NOMO-1 (cell line): Measurements from ENCODE around the gene TCF4.

Experiments
- DNase-seq, 2 experiments: peaks; one replicate each; lab custom pipeline; 2025; ENCODE audit not compliant: unreplicated experiment in 2 of 2; lab: John Stamatoyannopoulos, UW

Gene TCF4

DNA sequence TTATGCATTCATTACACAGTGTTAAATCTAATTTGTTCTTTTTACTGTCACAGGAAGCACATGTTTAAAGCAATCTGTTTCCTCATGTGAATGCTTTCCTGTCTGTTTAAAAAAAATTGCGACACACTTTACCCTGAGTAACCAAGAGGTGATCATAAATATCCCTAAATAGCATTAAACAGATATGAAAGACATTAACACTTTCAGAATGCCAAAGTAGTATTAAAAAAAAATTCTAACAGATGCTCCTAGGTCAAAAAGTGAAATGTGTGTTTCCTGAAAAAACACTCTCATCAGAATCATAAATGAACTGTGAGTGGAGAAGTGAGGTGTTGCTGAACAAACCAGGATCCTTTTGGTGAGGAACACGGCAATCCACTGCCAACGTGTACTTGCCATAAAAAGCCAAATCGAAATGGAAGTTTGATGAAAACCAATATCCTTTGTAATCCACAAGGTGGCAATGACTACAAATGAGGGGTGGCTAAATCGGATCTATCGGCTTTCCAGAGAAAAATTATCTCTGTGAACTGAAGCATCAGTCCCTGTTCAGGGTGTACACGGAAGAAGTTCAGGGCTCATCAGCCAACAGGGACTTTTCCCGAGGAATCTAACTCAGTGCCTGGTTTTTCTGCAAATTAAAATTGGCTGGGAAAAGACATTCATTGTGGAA lies 248.9 kb downstream of the TCF4 start:
- DNase-seq: peak; percentile 11 to 73

DNA sequence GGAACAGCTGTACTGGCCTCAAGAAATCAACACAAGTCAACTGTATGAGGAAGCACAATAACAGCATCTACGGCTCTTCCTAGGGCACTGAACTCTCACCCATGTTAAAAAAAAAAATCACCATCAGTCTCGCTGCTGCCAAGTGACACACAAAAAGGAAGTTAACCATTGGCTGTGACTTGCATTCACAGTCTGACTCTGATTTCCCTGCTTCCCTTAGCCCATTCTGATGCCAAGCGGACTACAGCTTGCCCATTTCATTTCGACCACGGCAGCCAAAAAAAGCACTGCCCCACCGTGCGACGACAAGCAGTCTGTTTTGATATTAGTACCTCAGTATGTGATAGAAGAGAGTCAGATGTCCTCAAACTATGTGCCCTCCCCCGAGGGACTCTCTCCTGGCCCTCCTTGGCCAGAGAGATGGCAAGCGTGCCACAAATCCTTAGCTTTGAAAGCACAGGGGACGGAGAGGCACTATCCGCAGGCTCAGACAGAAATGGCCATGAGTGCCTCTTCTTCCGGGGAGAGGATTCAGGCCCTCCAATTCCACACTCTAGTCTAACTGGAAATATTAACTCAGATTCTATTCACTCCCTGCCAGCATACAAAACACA lies 250.0 kb downstream of the TCF4 start:
- peak; percentile 1 to 57 for DNase-seq

DNA sequence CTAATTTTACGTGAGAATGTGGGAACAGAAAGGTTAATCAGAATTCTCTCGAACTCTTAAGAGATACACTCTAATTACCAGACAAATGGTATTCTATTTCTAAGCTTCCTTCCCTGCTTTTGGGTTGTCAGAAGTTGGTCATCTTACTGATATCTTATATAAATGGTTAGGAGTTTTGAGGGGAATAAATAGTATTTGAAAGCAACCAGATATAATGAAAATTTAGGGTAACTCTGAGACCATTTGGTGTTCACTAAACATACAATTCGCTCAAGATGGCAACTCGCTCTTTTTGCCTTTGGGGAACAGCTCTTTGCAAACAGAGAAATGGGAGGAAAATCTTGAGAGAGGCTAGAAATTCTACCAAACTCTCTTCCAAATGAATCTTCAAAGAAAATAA lies 250.9 kb downstream of the TCF4 start:
- DNase-seq: no peak

DNA sequence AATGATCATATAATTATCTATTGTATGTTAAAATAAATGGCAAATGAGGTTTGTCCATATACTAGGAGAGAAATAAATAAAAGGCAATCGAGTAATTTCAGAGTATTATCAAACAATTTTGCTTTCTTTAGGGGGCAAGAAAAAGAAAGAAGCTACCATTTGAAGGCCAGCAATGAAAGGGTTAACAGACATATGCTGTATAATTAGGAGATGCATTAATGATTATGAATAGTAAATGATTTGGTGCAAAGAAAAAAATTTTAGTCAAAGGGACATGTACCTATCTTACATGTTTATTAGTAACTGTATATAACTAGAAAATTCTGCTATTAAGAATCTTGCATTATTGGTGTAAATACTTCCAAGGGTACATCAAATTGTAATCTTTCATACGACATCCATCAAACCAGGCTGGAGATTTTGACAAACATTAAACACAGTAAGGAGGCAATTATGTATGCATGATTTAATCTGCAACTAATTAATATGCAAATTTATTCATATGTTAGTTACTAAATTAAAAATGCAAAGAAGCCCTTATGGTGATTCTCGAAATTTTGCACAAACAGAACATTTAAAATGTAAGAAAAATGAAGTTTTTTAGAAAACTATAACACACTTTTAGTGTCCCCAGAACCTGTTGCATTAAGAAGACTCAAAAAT lies 251.4 kb downstream of the TCF4 start:
- DNase-seq: no peak

DNA sequence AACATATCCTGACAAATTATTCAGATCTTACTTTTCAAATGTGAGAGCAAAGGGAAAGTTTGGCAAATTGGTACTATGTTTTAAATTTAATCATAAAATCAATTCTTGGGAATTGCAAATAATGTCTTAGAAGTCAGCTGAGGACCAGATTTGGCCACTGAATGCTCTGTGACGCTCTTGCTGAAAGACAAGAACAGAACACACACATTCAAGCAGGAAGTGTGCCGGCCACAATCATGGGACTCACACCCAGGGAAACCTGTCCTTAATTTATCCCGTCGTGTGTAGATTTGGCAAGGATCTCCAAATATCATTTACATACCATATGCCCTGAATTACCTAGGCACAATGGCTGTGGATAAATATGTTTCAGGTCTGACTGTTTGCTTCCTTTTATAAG lies 253.1 kb downstream of the TCF4 start:
- no peak for DNase-seq

DNA sequence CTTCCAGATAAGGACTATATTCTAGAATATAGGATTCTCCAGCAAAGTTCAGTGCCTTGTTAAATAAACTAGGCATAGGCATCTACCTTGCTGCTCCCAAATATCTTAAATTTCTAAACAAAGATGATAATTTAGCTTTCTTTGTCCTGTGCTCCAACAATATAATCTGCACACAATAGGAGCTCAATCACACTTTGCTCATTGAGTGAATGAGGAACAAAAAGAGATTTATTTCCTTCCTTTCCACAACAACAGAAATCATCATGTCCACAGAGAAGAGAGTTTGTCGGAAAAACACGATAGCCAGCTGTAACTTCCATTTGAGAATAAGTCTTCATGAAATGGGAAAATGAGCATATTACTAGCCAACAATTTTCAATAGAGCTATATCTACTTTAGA lies 256.7 kb downstream of the TCF4 start:
- no peak for DNase-seq

DNA sequence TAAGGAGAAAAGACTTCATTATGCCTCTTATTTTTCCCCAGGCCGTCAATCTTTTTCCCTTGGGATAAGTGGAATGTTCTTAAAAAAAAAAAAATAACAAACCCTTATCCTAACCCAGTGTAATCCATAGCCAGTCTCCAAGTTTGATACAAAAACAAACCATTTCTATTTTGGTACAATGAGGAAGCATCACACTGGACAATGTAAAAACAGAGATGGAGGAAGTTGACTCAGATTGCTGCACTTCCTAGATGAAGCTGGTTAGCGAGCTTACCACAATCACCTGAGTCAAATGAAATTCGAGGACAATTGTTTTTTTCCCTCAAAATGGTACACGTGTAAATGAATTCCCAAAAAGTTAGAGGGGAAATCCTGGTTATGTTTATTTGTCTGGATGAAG lies 259.7 kb downstream of the TCF4 start:
- peak in 1 of 2 experiments; percentile 77 for DNase-seq

DNA sequence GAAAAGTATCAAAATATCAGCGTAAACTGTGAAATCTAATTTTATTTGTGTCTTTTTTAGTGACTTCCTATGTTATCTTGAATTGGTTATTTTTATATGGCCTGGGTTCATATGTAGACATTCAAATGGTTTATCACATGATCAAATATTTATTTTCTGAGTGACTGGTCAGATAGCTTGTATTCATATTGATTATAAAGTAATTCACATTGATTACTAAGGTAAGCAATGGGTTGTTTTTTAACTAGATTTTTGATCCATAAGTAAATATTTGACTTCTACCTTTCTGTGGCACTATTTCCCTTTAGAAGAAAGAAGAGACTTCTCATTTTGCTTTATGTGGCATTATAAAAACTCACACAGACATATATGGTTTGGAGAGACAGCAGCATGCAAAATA lies 260.5 kb downstream of the TCF4 start:
- DNase-seq: no peak

DNA sequence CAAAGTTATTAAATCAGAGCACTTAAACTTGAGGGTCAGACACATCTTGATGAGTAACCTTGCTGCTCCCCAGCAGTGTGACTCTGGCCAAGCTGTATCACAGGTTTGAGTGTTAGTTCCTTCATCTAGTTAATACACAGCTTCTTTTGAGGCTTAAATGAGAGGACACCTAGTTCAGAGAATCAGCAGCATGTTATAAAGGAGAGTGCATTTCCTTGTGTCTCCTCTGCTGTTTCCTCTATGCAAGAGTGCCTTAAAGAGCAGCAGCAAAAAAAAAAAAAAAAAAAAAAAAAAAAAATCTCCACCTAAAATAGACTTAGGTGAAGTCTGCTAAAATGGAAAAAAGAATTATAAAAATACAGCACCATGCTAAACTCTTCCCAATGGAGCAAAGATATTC lies 261.9 kb downstream of the TCF4 start:
- DNase-seq: no peak

DNA sequence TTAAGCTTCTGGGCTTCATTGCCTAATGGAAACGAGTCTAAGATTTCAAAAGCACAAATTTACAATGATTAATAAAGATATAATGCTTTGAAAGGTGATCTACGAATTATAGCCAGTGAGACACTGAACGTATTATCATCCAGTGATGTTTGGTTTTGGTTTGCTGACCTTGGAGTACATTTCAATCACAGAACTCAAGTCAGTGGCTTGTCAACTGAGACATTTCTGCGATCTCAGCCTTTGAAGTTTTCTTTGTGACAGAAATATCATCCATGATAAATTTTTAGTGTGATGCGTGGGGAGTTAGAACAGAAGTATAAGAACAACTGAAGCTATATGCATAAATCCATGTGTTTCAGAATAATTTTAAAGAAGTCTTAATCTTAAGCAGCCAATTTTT lies 263.8 kb downstream of the TCF4 start:
- no peak for DNase-seq

DNA sequence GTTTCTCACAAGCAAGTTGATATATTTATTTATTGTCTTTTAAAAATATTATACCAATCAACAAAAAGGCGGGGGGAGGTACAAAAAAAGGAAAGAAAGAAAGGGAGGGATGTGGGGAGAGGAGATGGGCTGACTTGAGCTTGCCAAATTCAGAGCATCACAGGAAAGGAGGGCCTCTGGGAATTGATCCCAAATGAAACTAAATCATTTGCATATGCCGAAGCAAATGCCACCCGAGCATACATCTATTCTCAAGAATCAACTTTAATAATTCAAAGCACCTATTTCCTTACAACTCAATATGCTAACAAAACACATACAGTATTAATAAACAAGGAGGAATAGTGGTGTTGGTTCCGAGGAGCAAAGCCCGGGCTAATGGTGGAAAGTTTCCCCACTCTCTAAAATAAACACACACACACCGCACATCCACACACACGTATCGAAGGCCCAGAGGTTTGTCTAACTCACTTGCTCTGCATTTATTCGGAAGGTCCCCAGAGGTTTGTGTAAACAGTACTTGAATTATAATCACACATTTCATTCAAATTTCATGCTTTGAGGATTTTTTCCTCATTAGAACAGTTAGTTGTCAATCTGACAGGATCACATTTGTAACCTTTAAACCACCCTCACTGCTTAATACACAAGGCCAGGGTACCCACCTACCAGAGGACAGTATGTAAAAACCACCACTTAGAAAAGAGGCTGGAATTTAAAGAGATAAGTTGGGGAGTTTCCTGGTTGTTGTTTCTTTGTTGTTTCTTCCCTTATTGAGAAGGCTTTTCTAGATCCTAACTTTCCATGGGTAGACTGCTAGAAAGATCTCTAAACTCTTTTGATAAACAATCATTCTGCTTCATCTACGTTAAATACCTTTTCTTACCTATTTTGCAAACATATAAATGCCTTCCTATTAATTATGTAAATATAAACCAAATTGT lies 264.7 kb downstream of the TCF4 start:
- no peak for DNase-seq

DNA sequence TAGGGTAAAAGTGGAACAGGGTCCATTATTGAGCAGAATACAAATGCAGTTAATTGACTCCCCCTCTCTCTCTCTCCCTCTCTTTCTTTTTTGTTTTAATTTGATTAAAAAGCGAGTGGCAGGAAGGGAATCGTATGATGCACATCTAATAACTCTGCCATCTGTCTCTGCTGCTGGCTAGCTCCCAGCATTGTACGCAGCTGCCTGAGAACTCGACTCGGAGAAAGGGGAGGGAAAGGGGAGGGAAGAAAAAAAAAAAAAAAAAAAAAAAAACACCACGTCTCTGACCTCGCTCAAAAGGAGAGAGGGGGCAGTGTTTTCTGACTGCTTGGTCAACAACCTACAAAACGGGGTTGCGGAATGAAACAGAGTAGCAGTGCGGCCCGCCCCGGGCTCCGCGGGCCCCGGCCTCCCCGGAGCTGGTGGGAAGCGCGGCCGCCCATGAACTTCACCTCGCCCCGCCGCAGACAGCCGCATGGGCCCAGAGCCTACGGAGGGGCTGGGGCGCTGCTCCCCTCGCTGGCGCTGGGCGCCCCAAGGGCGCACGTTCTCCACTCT lies 265.7 kb downstream of the TCF4 start:
- no peak for DNase-seq

DNA sequence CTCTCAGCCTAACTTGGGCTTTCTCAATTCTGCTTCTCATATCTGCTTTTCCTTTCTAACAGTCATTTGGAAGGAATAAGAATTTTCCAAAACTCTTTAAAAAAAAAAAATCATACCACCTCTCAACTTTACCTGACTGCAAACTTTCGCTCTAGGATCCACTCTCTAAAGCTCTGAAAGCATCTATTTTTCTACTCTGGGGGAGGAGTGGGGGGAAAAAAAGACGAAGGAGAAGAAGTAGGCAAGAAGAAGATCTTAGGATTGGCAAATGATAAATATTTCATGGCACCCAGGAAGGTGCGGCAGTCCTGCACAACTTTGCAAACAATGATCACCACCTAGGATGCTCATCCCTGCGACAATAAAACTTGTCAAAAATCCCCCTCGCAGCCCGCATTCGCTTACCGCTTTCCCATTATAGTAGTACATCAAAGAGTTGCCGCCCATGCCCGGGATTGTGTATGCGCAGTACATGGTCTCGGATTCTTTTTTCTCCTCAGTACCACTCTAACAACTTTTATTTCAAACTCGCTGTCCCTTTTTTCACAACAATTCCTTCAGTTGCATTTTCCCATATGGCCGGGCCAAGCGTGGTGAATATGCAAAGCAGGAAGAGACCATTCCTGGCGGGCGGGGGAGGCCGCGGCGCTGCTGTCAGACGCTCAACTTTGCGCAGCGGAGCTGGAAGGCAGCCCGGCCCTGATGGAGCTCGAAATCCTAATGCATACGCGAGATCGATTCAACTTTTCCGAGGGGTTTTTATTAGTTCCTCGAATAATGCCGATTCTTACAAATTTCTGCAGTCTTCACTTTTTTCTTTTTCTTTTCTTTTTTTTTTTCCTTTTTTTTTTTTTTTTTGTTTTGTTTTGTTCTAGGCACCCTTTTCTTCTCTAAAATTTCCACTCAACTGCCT lies 266.5 kb downstream of the TCF4 start:
- no peak for DNase-seq

DNA sequence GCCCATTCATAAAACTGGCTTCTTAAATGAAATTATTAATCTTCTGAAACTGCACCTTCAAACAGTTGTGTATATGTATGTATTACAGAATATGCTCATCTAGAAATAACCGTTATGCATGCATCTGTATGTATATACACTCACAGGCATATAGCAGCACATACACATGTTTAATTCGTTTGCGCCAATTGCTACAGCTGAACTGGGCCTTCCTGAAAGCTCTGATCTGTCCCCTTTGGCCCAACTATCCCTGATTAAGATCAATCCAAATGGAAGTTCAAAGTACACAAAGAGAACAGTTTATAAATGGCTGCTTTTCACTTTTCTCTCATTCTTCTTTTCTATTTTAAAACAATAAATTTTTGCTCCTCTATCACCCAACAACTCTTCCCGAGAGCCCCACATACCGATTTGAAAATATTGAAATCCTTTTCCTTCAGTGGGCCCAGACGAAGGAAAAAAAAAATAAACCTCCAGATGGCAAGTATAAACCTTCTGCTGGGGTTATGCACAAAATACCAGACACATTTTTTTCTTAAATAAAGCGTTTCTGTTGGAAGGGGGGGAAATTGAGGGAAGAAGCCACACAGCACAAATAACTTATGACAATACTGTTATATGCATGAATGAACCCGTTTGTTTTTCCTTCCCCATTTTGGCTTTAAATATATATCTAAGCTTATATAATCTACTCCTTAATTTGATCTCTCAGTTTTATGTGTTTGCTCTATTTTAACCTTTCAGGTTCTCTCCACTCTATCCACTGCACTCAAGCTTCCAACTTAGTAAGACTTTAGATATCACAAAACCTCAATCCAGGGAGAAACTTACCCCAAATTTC lies 267.3 kb downstream of the TCF4 start:
- DNase-seq: no peak

DNA sequence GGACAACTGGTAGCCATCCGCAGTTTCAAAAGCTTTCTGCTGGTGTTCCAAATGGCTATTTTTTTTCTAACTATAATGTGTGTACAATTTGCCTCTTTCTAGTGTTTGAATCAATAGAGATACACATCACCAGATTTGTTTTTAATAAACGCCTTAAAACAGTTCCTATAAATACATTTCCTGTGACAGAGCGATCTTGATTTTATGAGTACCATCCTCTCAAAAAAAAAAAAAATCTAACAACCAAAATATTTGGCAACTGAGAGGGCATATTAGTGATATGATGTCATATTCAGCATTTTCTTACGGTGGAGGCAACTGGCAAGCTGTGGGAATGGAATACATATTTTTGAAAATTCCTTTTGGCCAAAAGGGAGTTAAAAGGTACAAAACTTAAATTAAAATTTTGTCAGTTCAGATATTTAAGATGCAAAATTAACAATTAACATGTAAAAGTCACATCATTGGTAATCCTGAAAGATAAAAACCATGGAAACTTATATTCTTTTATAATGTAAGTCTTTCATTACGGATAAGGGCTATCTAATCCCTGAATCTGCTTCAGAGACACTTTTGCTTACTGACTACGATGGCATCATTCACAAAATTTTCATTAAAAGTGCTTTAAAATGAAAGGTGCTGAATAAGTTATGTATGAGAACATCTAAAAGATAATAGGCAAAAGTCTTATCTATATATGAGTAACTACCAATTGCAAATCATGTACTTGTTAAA lies 268.4 kb downstream of the TCF4 start:
- no peak for DNase-seq

DNA sequence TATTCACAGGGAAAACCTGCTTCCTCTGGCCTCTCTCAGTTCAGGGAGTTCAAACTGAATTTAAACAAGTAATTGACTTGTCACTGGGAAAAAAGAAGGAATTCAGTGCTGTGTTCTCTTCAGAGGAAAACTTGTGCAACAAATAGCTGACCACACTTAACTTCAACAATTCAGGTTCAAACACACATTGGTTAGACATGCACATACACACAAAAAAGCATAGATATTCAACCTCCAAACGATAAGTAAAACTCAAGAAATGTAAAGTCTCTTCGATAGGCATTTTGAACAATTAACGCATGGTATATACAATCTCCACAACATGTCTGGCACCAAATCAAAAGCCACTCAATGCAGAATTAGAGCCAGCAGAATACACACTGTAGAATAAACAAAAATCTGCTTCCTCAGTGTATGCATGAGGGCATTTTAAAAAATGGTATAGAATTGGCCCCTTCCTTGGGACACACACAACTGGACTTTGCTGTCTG lies 269.0 kb downstream of the TCF4 start:
- DNase-seq: no peak

DNA sequence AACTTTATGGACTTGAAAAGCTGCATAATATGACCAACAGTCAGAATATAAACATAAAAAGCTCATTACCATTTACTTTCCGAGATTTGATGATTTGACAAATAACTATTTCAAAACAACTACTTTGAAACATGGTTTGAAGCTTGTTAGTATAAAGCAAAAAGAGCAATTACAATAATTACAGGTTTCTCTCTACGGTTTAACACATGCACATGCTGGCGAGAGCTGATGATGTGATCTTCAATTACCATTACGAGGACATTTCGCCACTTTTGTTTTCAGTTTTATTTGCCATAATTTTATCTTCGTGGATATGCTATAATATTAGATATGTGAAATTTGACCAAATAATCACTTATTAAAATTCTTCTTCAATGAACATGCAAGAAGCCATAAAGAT lies 270.1 kb downstream of the TCF4 start:
- DNase-seq: no peak

DNA sequence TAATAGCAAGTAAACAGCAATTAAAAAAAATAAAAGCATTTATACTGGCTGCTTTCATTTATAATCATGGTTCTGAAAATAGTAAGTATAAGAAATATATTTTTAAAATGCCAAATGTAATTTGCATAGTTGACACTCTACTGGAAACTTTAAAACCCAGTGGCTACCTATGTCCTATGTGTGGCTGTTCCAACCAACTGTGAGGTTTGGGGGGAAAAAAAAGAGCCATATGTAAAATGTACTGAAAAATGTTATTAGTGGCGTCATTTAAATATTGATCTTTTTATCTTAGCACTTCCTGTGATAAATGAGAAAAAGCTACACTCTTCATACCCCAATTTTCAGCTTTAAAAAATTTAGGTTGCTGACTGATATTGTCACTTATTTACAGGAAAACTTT lies 270.7 kb downstream of the TCF4 start:
- no peak for DNase-seq
